SK-N-SH (cell line): ENCODE data around the gene USP36. TPM values are rescaled to one million over a fixed set of nuclear protein-coding genes. Genes with fewer than 3 reads are reported as not detected.

Experiments
- CTCF ChIA-PET: fragments of 300-600, 350-600 bp; formaldehyde crosslinking; extraction: SDS; loops from one replicate; lab custom pipeline; 2021; lab: Yijun Ruan, JAX
- POLR2A ChIA-PET: fragments of 350-600 bp; sonication (Branson Sonifier 250); formaldehyde crosslinking; extraction: SDS; loops from one replicate; lab custom pipeline; 2020; ENCODE audit warnings: antibody characterized with exemption, inconsistent platforms; lab: Yijun Ruan, JAX
- DNase-seq: peaks from one replicate; pipeline ENCODE4 v3.0.0; 2012
- H2AFZ ChIP-seq: fragments of 200-600 bp; sonication (generic); 2 replicates; pipeline ENCODE4 v1.8.1; 2016; ENCODE audit warnings: antibody characterized with exemption, mild to moderate bottlenecking, low read depth
- H3F3A ChIP-seq: fragments of 200-600 bp; sonication (generic); replicated peaks from 2 replicates; pipeline ENCODE3; 2016; ENCODE audit warnings: antibody characterized with exemption, mild to moderate bottlenecking; ENCODE audit not compliant: insufficient read depth
- H3K27ac ChIP-seq, 2 experiments: fragments of 200-500 bp in 1 of 2; fragments of 200-600 bp in 1 of 2; sonication (Bioruptor generic) in 1 of 2; sonication (generic), shearing (Covaris generic) in 1 of 2; 2 replicates each; pipeline versions ENCODE4 v1.5.1 to v1.6.1; 2014 to 2016; ENCODE audit warnings: low read depth in 2 of 2, inconsistent platforms in 1 of 2, low read length in 1 of 2, mild to moderate bottlenecking in 1 of 2, mixed read lengths in 1 of 2
- H3K27me3 ChIP-seq: fragments of 200-600 bp; sonication (generic), shearing (Covaris generic); 2 replicates; pipeline ENCODE4 v1.6.1; 2016; ENCODE audit warnings: mixed run types; ENCODE audit not compliant: insufficient read depth
- H3K36me3 ChIP-seq, 2 experiments: fragments of 200-500 bp in 1 of 2; fragments of 200-600 bp in 1 of 2; sonication (Bioruptor generic) in 1 of 2; sonication (generic) in 1 of 2; replicated peaks in 1 of 2; 2 replicates each; pipeline versions ENCODE3 to v1.5.1; 2014 to 2016; ENCODE audit warnings: low read length in 1 of 2, mild to moderate bottlenecking in 1 of 2; ENCODE audit not compliant: insufficient read depth in 2 of 2, control insufficient read depth in 1 of 2
- H3K4me1 ChIP-seq, 2 experiments: fragments of 200-500 bp in 1 of 2; fragments of 200-600 bp in 1 of 2; sonication (Bioruptor generic) in 1 of 2; sonication (generic), shearing (Covaris generic) in 1 of 2; 2 replicates each; pipeline versions ENCODE4 v1.5.1 to v1.6.1; 2014 to 2016; ENCODE audit warnings: low read depth in 1 of 2, low read length in 1 of 2, mixed run types in 1 of 2; ENCODE audit not compliant: insufficient read depth in 2 of 2, control insufficient read depth in 1 of 2
- H3K4me2 ChIP-seq: fragments of 200-600 bp; sonication (generic), shearing (Covaris generic); 2 replicates; pipeline ENCODE4 v1.6.1; 2017; ENCODE audit warnings: mixed run types
- H3K4me3 ChIP-seq, 2 experiments: fragments of 200-500 bp in 1 of 2; fragments of 200-600 bp in 1 of 2; sonication (Bioruptor generic) in 1 of 2; sonication (generic), shearing (Covaris generic) in 1 of 2; 2 replicates each; pipeline versions ENCODE4 v1.5.1 to v1.8.1; 2014 to 2016; ENCODE audit warnings: low read depth in 2 of 2, inconsistent platforms in 1 of 2, low read length in 1 of 2, mild to moderate bottlenecking in 1 of 2, mixed read lengths in 1 of 2, moderate library complexity in 1 of 2
- H3K79me2 ChIP-seq: fragments of 200-600 bp; sonication (generic); 2 replicates; pipeline ENCODE4 v1.8.1; 2017; ENCODE audit warnings: mild to moderate bottlenecking; ENCODE audit not compliant: insufficient read depth
- H3K9ac ChIP-seq: fragments of 200-600 bp; sonication (generic); 2 replicates; pipeline ENCODE4 v1.6.1; 2017; ENCODE audit warnings: mixed run types
- H3K9me2 ChIP-seq: fragments of 200-600 bp; sonication (generic); 2 replicates; pipeline ENCODE4 v1.6.1; 2017; ENCODE audit warnings: mixed run types
- H3K9me3 ChIP-seq: fragments of 200-600 bp; sonication (generic); 2 replicates; pipeline ENCODE4 v1.6.1; 2017; ENCODE audit warnings: mixed run types, mild to moderate bottlenecking, moderate library complexity
- H4K20me1 ChIP-seq: fragments of 200-600 bp; sonication (generic); 2 replicates; pipeline ENCODE4 v1.6.1; 2017; ENCODE audit warnings: mild to moderate bottlenecking, mixed run types; ENCODE audit not compliant: insufficient read depth
- CHD2 ChIP-seq: fragments of 150-350 bp; IDR thresholded peaks from 2 replicates; pipeline ENCODE4 v1.6.1; 2018; ENCODE audit warnings: low read length; ENCODE audit not compliant: partially characterized antibody
- ELF1 ChIP-seq: IDR thresholded peaks from 2 replicates; pipeline ENCODE4 v1.4.0; 2012
- EZH2phosphoT487 ChIP-seq: fragments of 200-600 bp; sonication (generic); IDR thresholded peaks from 2 replicates; pipeline ENCODE4 v1.6.1; 2017; ENCODE audit warnings: low read depth, mixed run types, mild to moderate bottlenecking, antibody characterized with exemption, moderate library complexity, borderline replicate concordance
- FOSL2 ChIP-seq: IDR thresholded peaks from 2 replicates; pipeline ENCODE4 v1.4.0; 2012; ENCODE audit warnings: low read depth, mild to moderate bottlenecking, moderate library complexity, borderline replicate concordance
- FOXJ3 ChIP-seq: sonication (generic); formaldehyde crosslinking; IDR thresholded peaks from 2 replicates; pipeline ENCODE4 v1.5.1; 2020; ENCODE audit warnings: mild to moderate bottlenecking, missing genetic modification reagents
- FOXM1 ChIP-seq: IDR thresholded peaks from 2 replicates; pipeline ENCODE4 v1.4.0; 2012; ENCODE audit warnings: low read depth, mild to moderate bottlenecking
- GABPA ChIP-seq: IDR thresholded peaks from 2 replicates; pipeline ENCODE4 v1.4.0; 2012; ENCODE audit warnings: low read depth, mild to moderate bottlenecking
- GATA2 ChIP-seq: sonication (generic); formaldehyde crosslinking; IDR thresholded peaks from 2 replicates; pipeline ENCODE4 v1.5.0; 2020; ENCODE audit warnings: mild to moderate bottlenecking, missing genetic modification reagents
- NFIC ChIP-seq: IDR thresholded peaks from 2 replicates; pipeline ENCODE4 v1.4.0; 2012; ENCODE audit warnings: borderline replicate concordance
- NRF1 ChIP-seq: IDR thresholded peaks from 2 replicates; pipeline ENCODE4 v1.6.1; 2012; ENCODE audit warnings: low read depth, mild to moderate bottlenecking, low read length
- POLR2AphosphoS5 ChIP-seq: IDR thresholded peaks from 2 replicates; pipeline ENCODE4 v1.6.1; 2012; ENCODE audit warnings: low read depth, low read length
- RAD21 ChIP-seq: IDR thresholded peaks from 2 replicates; pipeline ENCODE4 v1.6.1; 2012; ENCODE audit warnings: mild to moderate bottlenecking, low read length
- RFX5 ChIP-seq: IDR thresholded peaks from 2 replicates; pipeline ENCODE4 v1.6.1; 2012; ENCODE audit warnings: mild to moderate bottlenecking, improper control_type of control experiment, low read length
- SIN3A ChIP-seq: IDR thresholded peaks from 2 replicates; pipeline ENCODE4 v1.6.1; 2012; ENCODE audit warnings: low read depth, mild to moderate bottlenecking, low read length, moderate library complexity, borderline replicate concordance
- TAF1 ChIP-seq: IDR thresholded peaks from 2 replicates; pipeline ENCODE4 v1.6.1; 2012; ENCODE audit warnings: low read depth, mild to moderate bottlenecking, low read length, moderate library complexity, borderline replicate concordance
- TCF12 ChIP-seq: IDR thresholded peaks from 2 replicates; pipeline ENCODE4 v1.4.0; 2012
- TEAD4 ChIP-seq: IDR thresholded peaks from 2 replicates; pipeline ENCODE4 v1.4.0; 2012; ENCODE audit warnings: mild to moderate bottlenecking, borderline replicate concordance; ENCODE audit not compliant: insufficient read depth
- YY1 ChIP-seq: IDR thresholded peaks from 2 replicates; pipeline ENCODE4 v1.4.0; 2012; ENCODE audit warnings: low read depth, mild to moderate bottlenecking
- WGBS: methylation state at CpG from one replicate; pipeline ENCODE4 v1.1.6; 2017; ENCODE audit warnings: low lambda C conversion rate; 5-methylcytosine and 5-hydroxymethylcytosine counted together
- polyA plus RNA-seq, 3 experiments: library from polyadenylated mRNA; depleted of rRNA; stranded (reverse); fragments of >200 nt; gene quantifications; 2 replicates each; pipeline ENCODE4 v1.2.3, GENCODE V29; 2012
- TF ChIP-seq, protein P1 (sequence below): IDR thresholded peaks from 2 replicates; pipeline ENCODE4 v1.6.1; 2012; ENCODE audit warnings: mild to moderate bottlenecking, low read depth, low read length, moderate library complexity
- TF ChIP-seq, protein P2 (sequence below): IDR thresholded peaks from 2 replicates; pipeline ENCODE4 v1.4.0; 2012; ENCODE audit warnings: low read depth
- TF ChIP-seq, protein P3 (sequence below): fragments of 200-600 bp; sonication (generic); IDR thresholded peaks from 2 replicates; pipeline ENCODE4 v1.6.1; 2017; ENCODE audit warnings: antibody characterized with exemption, mild to moderate bottlenecking, moderate library complexity

Gene USP36
- polyA plus RNA-seq, 1 of the 3 experiments (the other 2 are of a cell fraction) = 34.6 TPM

DNA sequence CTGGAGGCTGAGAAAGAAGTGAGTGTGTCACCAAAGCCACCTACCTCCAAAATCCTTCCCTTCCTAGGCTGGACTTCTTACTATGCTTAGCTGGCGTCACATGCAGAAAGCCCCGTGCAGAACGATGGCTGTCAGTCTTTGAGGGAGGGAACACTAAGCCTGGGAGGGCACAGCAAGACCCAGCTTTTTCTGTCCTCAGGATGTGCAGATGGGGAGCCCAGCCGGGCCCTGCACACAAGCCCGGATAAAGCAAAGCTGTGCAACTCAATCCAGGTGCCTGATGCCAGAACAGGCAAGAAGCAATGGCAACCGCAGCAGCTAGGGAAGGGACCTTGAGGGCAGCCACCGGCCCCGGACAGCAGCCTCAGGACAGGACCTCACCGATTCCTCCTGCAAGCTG, 13.9 kb upstream of the USP36 start (continued):
- TF ChIP-seq SIN3A (no peak), RFX5 (no peak), POLR2AphosphoS5 (no peak), FOSL2 (no peak), TAF1 (no peak), FOXM1 (no peak)
- TF ChIP-seq, protein P1, sequence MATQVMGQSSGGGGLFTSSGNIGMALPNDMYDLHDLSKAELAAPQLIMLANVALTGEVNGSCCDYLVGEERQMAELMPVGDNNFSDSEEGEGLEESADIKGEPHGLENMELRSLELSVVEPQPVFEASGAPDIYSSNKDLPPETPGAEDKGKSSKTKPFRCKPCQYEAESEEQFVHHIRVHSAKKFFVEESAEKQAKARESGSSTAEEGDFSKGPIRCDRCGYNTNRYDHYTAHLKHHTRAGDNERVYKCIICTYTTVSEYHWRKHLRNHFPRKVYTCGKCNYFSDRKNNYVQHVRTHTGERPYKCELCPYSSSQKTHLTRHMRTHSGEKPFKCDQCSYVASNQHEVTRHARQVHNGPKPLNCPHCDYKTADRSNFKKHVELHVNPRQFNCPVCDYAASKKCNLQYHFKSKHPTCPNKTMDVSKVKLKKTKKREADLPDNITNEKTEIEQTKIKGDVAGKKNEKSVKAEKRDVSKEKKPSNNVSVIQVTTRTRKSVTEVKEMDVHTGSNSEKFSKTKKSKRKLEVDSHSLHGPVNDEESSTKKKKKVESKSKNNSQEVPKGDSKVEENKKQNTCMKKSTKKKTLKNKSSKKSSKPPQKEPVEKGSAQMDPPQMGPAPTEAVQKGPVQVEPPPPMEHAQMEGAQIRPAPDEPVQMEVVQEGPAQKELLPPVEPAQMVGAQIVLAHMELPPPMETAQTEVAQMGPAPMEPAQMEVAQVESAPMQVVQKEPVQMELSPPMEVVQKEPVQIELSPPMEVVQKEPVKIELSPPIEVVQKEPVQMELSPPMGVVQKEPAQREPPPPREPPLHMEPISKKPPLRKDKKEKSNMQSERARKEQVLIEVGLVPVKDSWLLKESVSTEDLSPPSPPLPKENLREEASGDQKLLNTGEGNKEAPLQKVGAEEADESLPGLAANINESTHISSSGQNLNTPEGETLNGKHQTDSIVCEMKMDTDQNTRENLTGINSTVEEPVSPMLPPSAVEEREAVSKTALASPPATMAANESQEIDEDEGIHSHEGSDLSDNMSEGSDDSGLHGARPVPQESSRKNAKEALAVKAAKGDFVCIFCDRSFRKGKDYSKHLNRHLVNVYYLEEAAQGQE = no peak

DNA sequence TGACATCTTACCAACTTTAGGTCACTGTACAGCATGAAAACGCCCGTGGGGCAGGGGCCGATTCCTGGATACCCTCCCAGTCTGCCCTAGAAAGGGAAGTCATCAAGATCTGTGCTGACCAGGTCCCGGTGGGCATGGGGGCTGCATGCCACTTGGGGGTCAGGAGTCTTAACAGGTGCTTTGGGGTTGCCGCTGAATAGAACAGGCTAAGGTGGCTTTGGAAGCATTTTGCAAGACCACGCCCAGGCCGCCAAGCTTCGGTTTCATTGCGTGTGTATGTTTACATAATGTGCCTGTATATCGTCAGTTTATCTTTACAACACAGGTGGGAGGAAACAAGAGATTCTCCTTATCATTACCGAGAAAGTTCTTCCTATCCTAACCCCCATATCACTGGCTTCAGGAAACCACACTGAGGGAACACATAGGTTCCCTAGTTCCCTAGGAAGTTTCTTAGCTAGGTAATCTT, 13.3 kb upstream of the USP36 start:
- Histone ChIP-seq H3K4me1 (no peaks in the 10 kb centered on the region), H3K4me3 (no peak overlapping the region), H3F3A (peaks cover 43% of the 10 kb centered on the region), H3K27me3 (no peaks in the 10 kb centered on the region), H3K9me3 (no peaks in the 10 kb centered on the region), H3K9me2 (no peaks in the 10 kb centered on the region), H4K20me1 (no peaks in the 10 kb centered on the region), H3K4me2 (no peak overlapping the region), H3K36me3 (peaks cover 45 to 52% of the 10 kb centered on the region in 2 experiments), H3K79me2 (peaks cover 15% of the 10 kb centered on the region), H3K9ac (no peak overlapping the region), H3K27ac (no peak overlapping the region), H2AFZ (no peak overlapping the region)
- 86% methylated on average over 11 of the region's 11 CpGs for WGBS
- TF ChIP-seq, protein P1 = no peak
- TF ChIP-seq, protein P2, sequence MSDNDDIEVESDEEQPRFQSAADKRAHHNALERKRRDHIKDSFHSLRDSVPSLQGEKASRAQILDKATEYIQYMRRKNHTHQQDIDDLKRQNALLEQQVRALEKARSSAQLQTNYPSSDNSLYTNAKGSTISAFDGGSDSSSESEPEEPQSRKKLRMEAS = no peak
- TF ChIP-seq TEAD4 = no peak
- TF ChIP-seq RFX5 = no peak
- TF ChIP-seq YY1 = no peak
- no peak for TF ChIP-seq CHD2
- TF ChIP-seq, protein P3, sequence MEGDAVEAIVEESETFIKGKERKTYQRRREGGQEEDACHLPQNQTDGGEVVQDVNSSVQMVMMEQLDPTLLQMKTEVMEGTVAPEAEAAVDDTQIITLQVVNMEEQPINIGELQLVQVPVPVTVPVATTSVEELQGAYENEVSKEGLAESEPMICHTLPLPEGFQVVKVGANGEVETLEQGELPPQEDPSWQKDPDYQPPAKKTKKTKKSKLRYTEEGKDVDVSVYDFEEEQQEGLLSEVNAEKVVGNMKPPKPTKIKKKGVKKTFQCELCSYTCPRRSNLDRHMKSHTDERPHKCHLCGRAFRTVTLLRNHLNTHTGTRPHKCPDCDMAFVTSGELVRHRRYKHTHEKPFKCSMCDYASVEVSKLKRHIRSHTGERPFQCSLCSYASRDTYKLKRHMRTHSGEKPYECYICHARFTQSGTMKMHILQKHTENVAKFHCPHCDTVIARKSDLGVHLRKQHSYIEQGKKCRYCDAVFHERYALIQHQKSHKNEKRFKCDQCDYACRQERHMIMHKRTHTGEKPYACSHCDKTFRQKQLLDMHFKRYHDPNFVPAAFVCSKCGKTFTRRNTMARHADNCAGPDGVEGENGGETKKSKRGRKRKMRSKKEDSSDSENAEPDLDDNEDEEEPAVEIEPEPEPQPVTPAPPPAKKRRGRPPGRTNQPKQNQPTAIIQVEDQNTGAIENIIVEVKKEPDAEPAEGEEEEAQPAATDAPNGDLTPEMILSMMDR = no peak
- TF ChIP-seq NRF1 = no peak
- TF ChIP-seq NFIC = no peak
- no peak for TF ChIP-seq ELF1
- TF ChIP-seq GABPA = no peak
- no peak for TF ChIP-seq TCF12
- no peak for TF ChIP-seq SIN3A
- TF ChIP-seq FOXJ3 = no peak
- TF ChIP-seq GATA2 (CRISPR knock-in tag) = no peak
- no peak for TF ChIP-seq EZH2phosphoT487
- no peak for TF ChIP-seq FOXM1
- TF ChIP-seq RAD21 = no peak
- POLR2A ChIA-PET = no interaction called here
- CTCF ChIA-PET = interaction anchor here (0.6 to 17.6 kb wide), 5 partner anchors 10 to 357 kb away, joined by 3 to 458 read pairs (median 19); partner anchors contain the start of gene LGALS3BP
- DNase-seq = no peak
